Fibroblast of the aortic adventitia (primary cell): Measurements from ENCODE around the gene UCHL1. TPM values are rescaled to one million over a fixed set of nuclear protein-coding genes. Genes with fewer than 3 reads are reported as not detected.

Experiments used
- DNase-seq: peaks from one replicate; pipeline ENCODE4 v3.0.0-alpha.2; 2010; ENCODE audit warnings: low read depth
- H3K4me3 ChIP-seq: 2 replicates; pipeline ENCODE4 v1.5.1; 2011; ENCODE audit warnings: low read depth, mild to moderate bottlenecking, control low read depth, low read length, moderate library complexity
- CTCF ChIP-seq: IDR thresholded peaks from 2 replicates; pipeline ENCODE4 v1.5.1; 2011; ENCODE audit warnings: mild to moderate bottlenecking, low read length, control low read depth, inconsistent platforms; ENCODE audit not compliant: insufficient read depth
- total RNA-seq: library from RNA; depleted of rRNA; stranded (reverse); fragments of >200 nt; gene quantifications from 2 replicates; pipeline ENCODE4 v1.2.3, GENCODE V29; 2012; ENCODE audit warnings: low replicate concordance

The UCHL1 gene
- 765 and 2,143 TPM in 2 replicates for total RNA-seq

- peak; percentile 84 for DNase-seq
- peak within 1 kb of the TSS; percentile 74 for H3K4me3 ChIP-seq
- TF ChIP-seq CTCF, result no peak
These were observed at the start of gene UCHL1 for GRCh38 chr4:41256740-41257256. TSS of gene UCHL1 (plus strand) at chr4:41256928. CDS start at chr4:41256977, 49 bp downstream.

- peak; percentile 78 for DNase-seq
These were observed 49.4 kb upstream of the UCHL1 start for GRCh38 chr4:41207291-41207831.

GRCh38 chr4:41209187-41209586 is 47.5 kb upstream of the UCHL1 start:
- DNase-seq, result no peak
- H3K4me3 ChIP-seq, result no peak overlapping the region
- TF ChIP-seq CTCF, result no peak

More at GRCh38 chr4:41207291-41207831, 49.4 kb upstream of the UCHL1 start:
- no peak overlapping the region for H3K4me3 ChIP-seq
- TF ChIP-seq CTCF, result no peak

- H3K4me3 ChIP-seq, result no peak overlapping the region
- DNase-seq, result no peak
- no peak for TF ChIP-seq CTCF
These were observed 46.8 kb upstream of the UCHL1 start for GRCh38 chr4:41209901-41210300.

GRCh38 chr4:41211951-41212615 is 44.6 kb upstream of the UCHL1 start:
- no peak for TF ChIP-seq CTCF
- H3K4me3 ChIP-seq, result peak overlapping the region; percentile 96
- no peak for DNase-seq

- H3K4me3 ChIP-seq, result peak overlapping the region; percentile 96
- peak; percentile 82 for DNase-seq
- TF ChIP-seq CTCF, result peak; percentile 82
These were observed 44.0 kb upstream of the UCHL1 start for GRCh38 chr4:41212616-41213203.
